DMS53 (cell line): ENCODE measurements around the gene ZNF474.
"Not testable (repeated sequence)": the region's sequence is repeated elsewhere in the genome, so short reads cannot be mapped to it uniquely, and the experiment has no call there.

Experiments used
- DNase-seq: peaks from one replicate; lab custom pipeline; 2025; lab: John Stamatoyannopoulos, UW

ZNF474 gene

GRCh38 chr5:122129306-122129705 is at the start of gene ZNF474:
Gene ZNF474, plus strand, starts transcription at chr5:122129546. Its CDS starts 22,445 bp downstream, at chr5:122151991.
- peak; percentile 86 for DNase-seq

GRCh38 chr5:122081541-122081940 is 47.8 kb upstream of the ZNF474 start:
- no peak for DNase-seq

GRCh38 chr5:122083535-122083934 is 45.8 kb upstream of the ZNF474 start:
- no peak for DNase-seq

DNA sequence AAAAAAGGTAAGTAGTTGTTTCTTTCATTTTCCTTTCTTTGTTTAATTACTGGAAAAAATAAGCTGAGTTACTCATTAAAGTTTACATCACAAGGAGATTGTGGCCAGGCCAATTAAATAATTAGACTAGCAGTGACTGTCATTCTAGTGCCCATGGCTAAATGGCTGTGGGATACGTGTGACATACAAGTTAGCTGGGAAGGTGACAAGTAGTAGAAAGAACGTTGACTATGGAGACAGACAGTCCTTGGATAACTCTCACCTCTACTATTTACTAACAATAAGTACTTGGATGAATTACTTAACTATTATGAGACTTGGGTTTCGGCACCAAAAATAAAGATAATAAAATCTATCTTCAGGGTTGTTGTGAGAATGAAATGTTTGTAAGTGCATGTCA is 44.3 kb upstream of the ZNF474 start:
- no peak for DNase-seq

DNA sequence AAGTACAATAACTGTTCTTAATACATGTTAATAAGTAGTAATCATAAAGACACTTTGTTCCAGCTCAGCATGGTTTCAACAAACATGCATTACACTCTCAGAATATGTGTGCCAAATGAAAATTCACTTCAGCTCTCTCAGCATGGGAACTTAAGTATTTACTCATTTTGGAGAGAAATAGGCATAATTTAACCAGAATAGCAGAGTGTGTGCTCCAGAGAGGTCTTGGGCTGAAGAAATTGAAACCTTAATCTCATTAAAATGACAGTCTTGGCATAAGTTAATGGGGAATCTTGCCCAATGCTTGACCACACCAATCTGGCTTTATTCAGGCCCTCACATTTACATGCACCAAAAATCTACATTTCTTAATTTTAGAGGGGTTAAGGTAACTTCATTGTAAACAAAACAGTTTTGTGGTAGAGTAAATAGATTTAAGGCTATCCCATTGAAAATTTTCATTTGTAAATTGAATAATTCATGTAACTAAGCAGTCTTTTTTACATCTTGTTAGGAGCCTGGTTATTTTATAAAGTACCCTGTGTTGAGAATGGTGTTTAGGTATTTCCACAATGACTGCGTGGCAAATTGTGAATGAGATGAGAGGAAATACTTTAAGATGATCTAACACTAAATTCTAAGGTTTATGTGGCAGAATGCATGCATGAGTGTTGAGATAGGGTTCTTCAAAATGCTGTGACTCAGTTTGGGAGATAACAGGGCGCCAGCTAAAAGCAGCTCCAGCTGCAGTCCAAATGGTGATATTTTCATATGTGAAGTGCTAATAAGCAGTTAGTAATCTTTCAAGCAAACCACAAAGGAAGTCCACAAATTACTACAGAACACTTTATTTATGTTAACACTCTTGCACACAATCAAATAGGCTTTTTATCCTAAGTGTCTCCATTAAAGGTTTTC is 40.0 kb upstream of the ZNF474 start:
- DNase-seq, result no peak

GRCh38 chr5:122091936-122092600 is 37.3 kb upstream of the ZNF474 start:
- DNase-seq, result peak; percentile 60

- no peak for DNase-seq
Measured at GRCh38 chr5:122093415-122094180, 35.7 kb upstream of the ZNF474 start.

GRCh38 chr5:122094251-122094650 is 35.1 kb upstream of the ZNF474 start:
- DNase-seq, result not testable (repeated sequence)

- DNase-seq, result no peak
Measured at GRCh38 chr5:122095158-122095557, 34.2 kb upstream of the ZNF474 start.

GRCh38 chr5:122097391-122097790 is 32.0 kb upstream of the ZNF474 start:
- no peak for DNase-seq

DNA sequence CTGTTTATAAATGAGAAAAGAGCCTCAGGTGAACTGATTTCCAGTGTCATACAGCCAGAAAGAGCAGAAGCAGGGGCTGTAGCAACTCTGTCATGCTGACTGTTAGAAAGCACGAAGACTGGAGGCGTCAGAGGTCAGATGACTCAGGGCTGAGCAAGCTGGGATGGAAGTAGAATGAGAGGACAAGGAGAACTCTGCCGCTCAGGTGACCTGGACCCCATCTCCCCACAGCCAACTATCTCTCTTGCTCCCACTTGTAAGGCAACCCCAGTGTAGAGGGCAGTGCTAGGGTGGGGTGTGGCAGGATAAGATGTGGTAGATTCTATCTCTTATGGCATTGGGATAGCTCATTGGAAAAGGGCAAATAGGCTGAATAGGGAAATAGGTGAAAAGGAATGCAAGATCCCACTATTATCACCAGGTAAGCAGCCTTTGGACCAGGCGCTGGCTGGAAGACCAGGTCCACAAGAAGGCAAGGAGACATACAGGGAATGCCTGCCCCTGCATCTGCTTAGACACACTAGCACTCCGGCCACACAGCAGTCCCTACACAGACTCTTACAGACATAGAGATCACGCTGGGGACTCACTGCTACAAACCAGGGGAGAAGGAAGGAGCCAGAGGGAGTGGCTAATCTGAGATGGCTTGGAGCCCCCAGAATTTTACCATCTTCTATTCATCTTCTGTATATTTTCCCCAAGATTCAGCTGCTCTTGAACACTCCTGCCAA is 30.1 kb upstream of the ZNF474 start:
- no peak for DNase-seq

- DNase-seq, result peak; percentile 73
Measured at GRCh38 chr5:122101636-122102285, 27.6 kb upstream of the ZNF474 start.

DNA sequence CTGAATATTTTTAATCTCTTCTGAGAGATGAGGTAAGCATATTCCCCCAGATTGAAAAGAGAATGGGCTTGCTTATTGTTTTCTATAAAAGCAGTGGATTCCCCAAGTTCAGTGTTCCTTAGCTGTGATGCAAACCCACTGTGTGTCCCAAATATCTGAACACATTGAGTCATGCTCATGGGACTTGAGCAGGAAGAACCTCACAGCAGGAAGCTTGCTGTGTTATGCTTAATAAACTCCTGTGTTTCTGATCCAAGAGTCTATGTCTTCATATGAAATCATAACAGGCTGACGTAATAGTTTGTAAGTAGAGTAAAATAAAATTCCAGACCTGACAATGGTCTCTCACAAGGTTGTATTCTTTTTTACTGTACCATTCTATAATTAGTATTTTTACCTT is 26.5 kb upstream of the ZNF474 start:
- no peak for DNase-seq

- no peak for DNase-seq
Measured at GRCh38 chr5:122105909-122106308, 23.4 kb upstream of the ZNF474 start.

- no peak for DNase-seq
Measured at GRCh38 chr5:122107016-122107415, 22.3 kb upstream of the ZNF474 start.

DNA sequence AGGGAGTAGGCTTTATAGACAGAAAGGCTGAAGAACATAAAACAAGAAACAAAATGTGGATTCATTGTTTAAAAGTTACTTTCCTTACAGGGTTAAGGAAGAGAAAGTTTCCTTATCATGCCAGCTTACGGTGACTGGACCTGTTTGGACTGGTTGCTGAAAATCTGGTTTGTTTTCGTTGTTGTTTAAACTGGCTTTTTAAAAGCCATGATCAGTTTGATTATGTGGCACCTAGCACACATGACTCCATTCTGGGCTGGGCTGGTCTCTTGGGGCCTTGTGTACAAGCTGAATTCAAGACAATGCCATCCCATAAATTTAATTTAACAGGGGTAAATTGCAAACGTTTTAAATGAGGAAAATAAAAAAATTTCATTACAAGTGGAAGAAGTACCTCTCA is 18.4 kb upstream of the ZNF474 start:
- DNase-seq, result no peak

GRCh38 chr5:122111460-122111859 is 17.9 kb upstream of the ZNF474 start:
- no peak for DNase-seq

GRCh38 chr5:122112063-122112462 is 17.3 kb upstream of the ZNF474 start:
- DNase-seq, result no peak

DNA sequence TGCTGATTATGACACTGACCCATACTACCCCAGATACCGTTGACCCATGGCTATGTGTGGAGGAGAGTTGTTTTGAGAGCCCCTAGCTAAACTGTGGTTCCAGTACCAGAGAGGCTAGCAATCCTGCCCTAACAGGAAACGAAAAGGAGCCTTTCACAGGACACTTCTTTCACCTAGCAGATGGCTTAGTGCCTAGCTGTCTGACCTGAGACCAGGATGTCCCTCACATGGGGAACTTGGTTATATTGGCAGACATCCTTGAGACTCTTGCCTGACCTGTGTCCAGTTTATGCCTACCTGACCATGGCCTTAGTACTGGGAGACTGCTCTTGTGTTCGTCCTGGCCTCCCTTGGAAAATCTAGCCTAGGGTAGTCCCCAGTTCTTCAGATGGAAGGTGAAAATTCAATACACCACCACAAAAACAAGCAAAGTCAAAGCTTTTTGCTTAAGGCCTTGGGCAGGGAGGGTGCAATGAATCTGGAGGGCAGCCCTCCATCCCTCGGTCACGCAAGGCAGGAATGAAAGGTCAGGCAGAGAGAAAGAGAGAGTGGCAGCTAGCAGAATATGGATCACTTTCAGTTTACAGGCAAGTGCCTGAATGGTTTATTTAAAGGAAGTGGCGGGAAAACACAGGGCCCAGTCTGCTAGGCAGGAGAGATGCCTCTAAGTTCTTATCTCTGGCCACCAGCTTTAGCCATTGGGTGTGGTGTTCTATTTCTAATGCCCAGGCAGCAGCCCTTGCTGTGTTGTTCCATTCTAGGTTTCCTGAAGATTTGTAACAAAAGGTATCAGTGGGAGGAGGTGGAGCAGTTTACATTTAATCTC is 16.4 kb upstream of the ZNF474 start:
- no peak for DNase-seq

GRCh38 chr5:122114501-122114900 is 14.8 kb upstream of the ZNF474 start:
- no peak for DNase-seq
